IPS-20b (cell line): Measurements from ENCODE around the gene CUEDC1.
"Not testable (repeated sequence)": the region's sequence is repeated elsewhere in the genome, so short reads cannot be mapped to it uniquely, and the experiment has no call there.

Experiments
- H3K27ac ChIP-seq: one replicate; pipeline ENCODE4 v1.5.1; 2013; ENCODE audit warnings: low read length
- H3K27me3 ChIP-seq: 2 replicates; pipeline ENCODE4 v1.6.1; 2013; ENCODE audit warnings: mild to moderate bottlenecking, low read length, inconsistent platforms; ENCODE audit not compliant: insufficient read depth
- H3K36me3 ChIP-seq: 2 replicates; pipeline ENCODE4 v1.6.1; 2013; ENCODE audit warnings: low read depth, mild to moderate bottlenecking, inconsistent platforms, low read length, moderate library complexity; ENCODE audit not compliant: insufficient read depth
- H3K4me1 ChIP-seq: 2 replicates; pipeline ENCODE4 v1.6.1; 2013; ENCODE audit warnings: mild to moderate bottlenecking, control low read depth, inconsistent platforms, low read length, moderate library complexity; ENCODE audit not compliant: insufficient read depth
- H3K4me3 ChIP-seq: 2 replicates; pipeline ENCODE4 v1.5.1; 2013; ENCODE audit warnings: mild to moderate bottlenecking, low read length, inconsistent platforms
- H3K9ac ChIP-seq: 2 replicates; pipeline ENCODE4 v1.6.1; 2013; ENCODE audit warnings: low read depth, mild to moderate bottlenecking, inconsistent platforms, low read length, moderate library complexity
- H3K9me3 ChIP-seq: 2 replicates; pipeline ENCODE4 v1.6.1; 2013; ENCODE audit warnings: mild to moderate bottlenecking, low read depth, low read length, inconsistent platforms; ENCODE audit not compliant: insufficient read depth

CUEDC1 gene

GRCh38 chr17:57983446-57983845 is 28.2 kb upstream of the CUEDC1 start:
- Histone ChIP-seq H3K27ac (no peak overlapping the region), H3K4me1 (peaks cover 18% of the 10 kb centered on the region)

GRCh38 chr17:57982452-57983170 is 27.4 kb upstream of the CUEDC1 start:
- H3K27me3 ChIP-seq, result no peaks in the 10 kb centered on the region
- H3K27ac ChIP-seq, result no peak overlapping the region
- peaks cover 18% of the 10 kb centered on the region for H3K4me1 ChIP-seq
- H3K36me3 ChIP-seq, result peaks cover 69% of the 10 kb centered on the region
- H3K4me3 ChIP-seq, result no peak overlapping the region
- H3K9me3 ChIP-seq, result no peaks in the 10 kb centered on the region
- no peak overlapping the region for H3K9ac ChIP-seq

More at GRCh38 chr17:57983446-57983845, 28.2 kb upstream of the CUEDC1 start:
- Histone ChIP-seq H3K36me3 (peaks cover 61% of the 10 kb centered on the region), H3K27me3 (no peaks in the 10 kb centered on the region), H3K9ac (no peak overlapping the region), H3K4me3 (no peak overlapping the region), H3K9me3 (no peaks in the 10 kb centered on the region)

GRCh38 chr17:57980522-57980921 is 25.3 kb upstream of the CUEDC1 start:
- peaks cover 89% of the 10 kb centered on the region for H3K36me3 ChIP-seq

GRCh38 chr17:57979076-57979475 is 23.9 kb upstream of the CUEDC1 start:
- H3K4me1 ChIP-seq, result 0 out of 2 replicates have a peak, but pooled peaks cover 4% of the 10 kb centered on the region
- no peak overlapping the region for H3K9ac ChIP-seq
- H3K27me3 ChIP-seq, result no peaks in the 10 kb centered on the region
- H3K27ac ChIP-seq, result no peak overlapping the region
- no peak overlapping the region for H3K4me3 ChIP-seq
- H3K9me3 ChIP-seq, result no peaks in the 10 kb centered on the region
- H3K36me3 ChIP-seq, result peaks cover 92% of the 10 kb centered on the region

More at GRCh38 chr17:57980522-57980921, 25.3 kb upstream of the CUEDC1 start:
- peaks cover 12% of the 10 kb centered on the region for H3K4me1 ChIP-seq
- H3K9me3 ChIP-seq, result no peaks in the 10 kb centered on the region
- no peak overlapping the region for H3K27ac ChIP-seq
- no peaks in the 10 kb centered on the region for H3K27me3 ChIP-seq
- no peak overlapping the region for H3K9ac ChIP-seq
- no peak overlapping the region for H3K4me3 ChIP-seq

GRCh38 chr17:57976594-57976993 is 21.4 kb upstream of the CUEDC1 start:
- Histone ChIP-seq H3K4me1 (no peaks in the 10 kb centered on the region), H3K9me3 (no peaks in the 10 kb centered on the region), H3K27ac (no peak overlapping the region), H3K9ac (no peak overlapping the region), H3K27me3 (no peaks in the 10 kb centered on the region), H3K36me3 (peaks cover 87% of the 10 kb centered on the region), H3K4me3 (no peak overlapping the region)

GRCh38 chr17:57975044-57975443 is 19.8 kb upstream of the CUEDC1 start:
- Histone ChIP-seq H3K9me3 (no peaks in the 10 kb centered on the region), H3K27me3 (no peaks in the 10 kb centered on the region), H3K36me3 (peaks cover 72% of the 10 kb centered on the region), H3K4me1 (no peaks in the 10 kb centered on the region), H3K4me3 (no peak overlapping the region), H3K27ac (no peak overlapping the region), H3K9ac (no peak overlapping the region)

- not testable (repeated sequence) for H3K4me1 ChIP-seq, H3K9me3 ChIP-seq, H3K27ac ChIP-seq, H3K27me3 ChIP-seq, H3K9ac ChIP-seq, H3K4me3 ChIP-seq
- peaks cover 64% of the 10 kb centered on the region for H3K36me3 ChIP-seq
These were observed 19.0 kb upstream of the CUEDC1 start for GRCh38 chr17:57974053-57974824.

GRCh38 chr17:57972151-57972550 is 16.9 kb upstream of the CUEDC1 start:
- no peaks in the 10 kb centered on the region for H3K9me3 ChIP-seq
- H3K4me1 ChIP-seq, result no peaks in the 10 kb centered on the region
- H3K4me3 ChIP-seq, result no peak overlapping the region
- no peak overlapping the region for H3K27ac ChIP-seq
- peaks cover 44% of the 10 kb centered on the region for H3K36me3 ChIP-seq
- no peaks in the 10 kb centered on the region for H3K27me3 ChIP-seq
- no peak overlapping the region for H3K9ac ChIP-seq

GRCh38 chr17:57971572-57971971 is 16.4 kb upstream of the CUEDC1 start:
- Histone ChIP-seq H3K27ac (no peak overlapping the region), H3K4me3 (no peak overlapping the region), H3K36me3 (peaks cover 39% of the 10 kb centered on the region), H3K9ac (no peak overlapping the region), H3K27me3 (no peaks in the 10 kb centered on the region), H3K4me1 (no peaks in the 10 kb centered on the region), H3K9me3 (no peaks in the 10 kb centered on the region)

- no peak overlapping the region for H3K4me3 ChIP-seq
- H3K9ac ChIP-seq, result no peak overlapping the region
- no peaks in the 10 kb centered on the region for H3K9me3 ChIP-seq
- H3K36me3 ChIP-seq, result peaks cover 30% of the 10 kb centered on the region
- no peak overlapping the region for H3K27ac ChIP-seq
- H3K4me1 ChIP-seq, result no peaks in the 10 kb centered on the region
- H3K27me3 ChIP-seq, result no peaks in the 10 kb centered on the region
These were observed 15.5 kb upstream of the CUEDC1 start for GRCh38 chr17:57970710-57971109.

- Histone ChIP-seq H3K27ac (no peak overlapping the region), H3K27me3 (no peaks in the 10 kb centered on the region), H3K9ac (no peak overlapping the region), H3K36me3 (peaks cover 8% of the 10 kb centered on the region), H3K4me3 (no peak overlapping the region), H3K4me1 (no peaks in the 10 kb centered on the region), H3K9me3 (no peaks in the 10 kb centered on the region)
These were observed 13.2 kb upstream of the CUEDC1 start for GRCh38 chr17:57968456-57968855.

- H3K9me3 ChIP-seq, result no peaks in the 10 kb centered on the region
- H3K4me1 ChIP-seq, result no peaks in the 10 kb centered on the region
- no peaks in the 10 kb centered on the region for H3K36me3 ChIP-seq
- no peak overlapping the region for H3K27ac ChIP-seq
- H3K4me3 ChIP-seq, result no peak overlapping the region
- no peak overlapping the region for H3K9ac ChIP-seq
- 0 out of 2 replicates have a peak, but pooled peaks cover 4% of the 10 kb centered on the region for H3K27me3 ChIP-seq
These were observed 11.7 kb upstream of the CUEDC1 start for GRCh38 chr17:57966875-57967274.
